ENCODE data around the gene DUSP2.
"Not testable (repeated sequence)": the region's sequence is repeated elsewhere in the genome, so short reads cannot be mapped to it uniquely, and the experiment has no call there.

The DUSP2 gene

DNA sequence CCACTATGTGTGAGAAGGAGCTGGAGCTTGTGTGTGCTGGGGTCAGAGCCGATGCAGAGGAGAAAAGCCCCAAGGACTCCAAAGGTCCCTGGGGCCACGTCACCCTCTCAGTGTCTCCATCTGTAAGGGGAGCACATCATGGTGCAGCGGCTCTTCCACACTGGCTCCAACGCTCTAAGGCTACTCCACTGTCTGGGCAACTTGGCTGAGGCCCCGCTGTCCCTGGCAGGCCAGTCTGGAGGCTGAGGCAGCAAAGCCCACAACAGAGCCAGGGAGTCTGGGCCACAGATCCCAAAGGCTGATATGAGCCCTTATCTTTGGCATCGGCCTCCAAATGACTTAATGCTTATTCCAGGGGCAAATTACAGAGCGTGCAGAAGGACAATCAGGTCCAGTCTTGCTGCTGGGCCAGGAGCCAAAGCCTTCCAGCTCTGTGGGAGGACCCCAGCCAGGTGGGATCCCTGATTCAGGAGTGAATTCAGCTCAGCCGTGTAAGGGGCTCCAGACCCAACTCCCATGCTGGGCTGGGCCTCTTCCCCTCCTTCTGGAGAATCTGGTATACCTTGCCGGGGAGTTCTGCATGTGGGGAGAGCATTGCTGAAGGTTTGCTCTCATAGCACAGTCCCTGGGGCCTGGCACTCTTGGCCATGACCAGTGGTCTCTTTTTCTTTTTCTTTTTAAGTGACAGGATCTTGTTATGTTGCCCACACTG lies 1.8 kb upstream of the DUSP2 start:
- no peak for DNase-seq

DNA sequence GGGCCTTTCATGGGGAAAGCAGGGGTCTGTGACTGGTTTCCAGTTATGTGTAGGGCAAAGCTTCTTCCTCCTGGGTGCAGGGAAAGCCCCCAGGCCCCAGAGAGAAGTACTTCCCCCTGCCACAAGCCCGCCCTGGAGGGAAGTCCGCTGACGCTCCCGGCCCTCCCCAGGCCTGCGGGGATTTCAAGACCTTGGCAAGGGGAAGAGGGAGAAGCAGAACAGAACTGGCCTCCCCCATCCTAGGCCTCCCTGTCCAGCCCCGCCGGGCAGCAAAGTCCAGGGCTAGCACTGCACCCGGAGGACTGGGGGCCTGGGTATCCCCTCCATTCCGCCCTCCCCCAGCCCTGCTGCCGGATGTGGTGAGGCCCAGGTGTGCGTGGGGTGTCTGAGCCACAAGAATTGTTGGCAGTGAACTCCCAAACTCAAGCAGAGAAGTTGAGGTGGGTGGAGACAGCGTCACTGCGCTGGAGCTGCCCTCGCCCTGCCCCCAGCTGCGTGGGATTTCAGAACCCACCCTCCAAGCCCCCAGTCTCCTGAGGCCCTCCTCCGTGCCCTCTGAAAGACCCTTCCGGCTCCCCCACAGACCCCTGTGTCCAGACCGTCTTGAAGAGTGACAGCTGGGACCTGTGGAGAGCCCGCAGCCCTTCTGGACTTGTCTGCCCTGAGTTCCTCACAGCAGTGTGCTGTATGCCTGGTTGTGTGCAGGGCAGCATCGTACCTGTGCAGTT lies 1.1 kb upstream of the DUSP2 start:
- peak; percentile 63 to 93 for DNase-seq

DNA sequence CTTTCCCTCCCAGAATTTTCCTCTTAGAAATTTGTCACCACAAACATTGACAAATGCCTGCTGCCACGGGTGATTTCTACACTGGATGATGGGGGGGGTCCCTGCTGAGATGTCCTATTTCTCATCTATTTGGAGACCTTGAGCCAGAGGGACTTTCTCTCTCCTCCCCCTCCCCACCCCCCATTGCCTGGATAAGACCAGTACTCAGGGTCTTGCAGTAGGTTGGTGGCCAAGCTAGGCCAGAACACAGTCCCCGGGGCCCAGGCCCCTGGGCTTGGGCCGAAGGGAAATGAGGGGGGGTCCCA lies 560 bp upstream of the DUSP2 start:
- no peak for DNase-seq

DNA sequence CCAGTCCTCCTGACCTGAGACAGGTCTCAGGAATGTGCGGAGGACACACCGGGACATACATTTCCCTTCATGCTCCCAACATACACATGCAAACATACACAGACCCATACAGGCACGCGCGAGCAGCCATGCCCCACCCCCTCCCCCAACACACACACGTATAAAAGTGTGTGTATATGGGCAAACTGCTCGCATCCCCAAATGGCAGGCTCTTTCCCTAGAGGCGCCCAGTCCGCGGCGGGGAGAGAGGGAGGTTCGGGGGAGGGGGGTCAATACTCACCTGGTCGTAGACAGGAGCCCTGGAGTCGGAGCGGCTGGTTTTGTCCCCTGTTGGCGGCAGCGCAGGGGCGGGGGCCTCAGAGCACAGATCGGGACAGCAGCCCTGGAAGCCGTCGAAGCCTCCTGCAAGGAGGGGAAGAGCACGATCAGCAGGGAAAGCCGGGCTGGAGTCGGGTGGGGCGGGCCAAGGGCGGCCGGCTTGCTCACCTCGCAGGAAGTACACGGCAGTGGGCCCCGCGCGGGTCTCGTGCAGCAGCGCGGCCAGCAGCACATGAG lies 682 bp downstream of the DUSP2 start:
- DNase-seq = peak in 1 of 2 donors; percentile 69

DNA sequence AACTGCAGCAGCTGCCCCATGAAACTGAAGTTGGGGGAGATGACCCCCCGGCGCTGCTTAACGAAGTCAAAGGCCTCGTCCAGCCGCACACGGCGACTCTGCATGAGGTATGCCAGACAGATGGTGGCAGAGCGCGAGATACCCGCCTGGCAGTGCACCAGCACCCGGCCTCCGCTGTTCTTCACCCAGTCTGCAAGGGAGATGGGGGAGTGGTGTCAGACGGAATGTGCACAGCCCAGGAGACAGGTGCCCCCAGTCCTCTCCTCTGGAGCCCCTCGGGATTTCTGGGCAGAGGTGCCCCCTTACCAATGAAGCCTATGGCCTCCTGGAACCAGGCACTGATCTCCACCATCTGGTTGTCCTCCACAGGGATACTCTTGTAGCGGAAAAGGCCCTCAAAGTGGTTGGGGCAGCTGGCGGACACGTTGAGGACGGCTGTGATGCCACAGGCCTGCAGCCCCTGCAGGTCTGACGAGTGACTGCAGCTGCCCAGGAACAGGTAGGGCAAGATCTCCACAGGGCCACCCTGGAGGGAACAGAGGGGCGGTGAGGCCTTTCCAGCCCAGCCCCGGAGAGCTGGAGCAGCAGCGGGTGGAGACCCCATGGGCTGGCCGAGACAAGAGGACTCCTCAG lies 1.3 kb downstream of the DUSP2 start:
- DNase-seq = no peak

DNA sequence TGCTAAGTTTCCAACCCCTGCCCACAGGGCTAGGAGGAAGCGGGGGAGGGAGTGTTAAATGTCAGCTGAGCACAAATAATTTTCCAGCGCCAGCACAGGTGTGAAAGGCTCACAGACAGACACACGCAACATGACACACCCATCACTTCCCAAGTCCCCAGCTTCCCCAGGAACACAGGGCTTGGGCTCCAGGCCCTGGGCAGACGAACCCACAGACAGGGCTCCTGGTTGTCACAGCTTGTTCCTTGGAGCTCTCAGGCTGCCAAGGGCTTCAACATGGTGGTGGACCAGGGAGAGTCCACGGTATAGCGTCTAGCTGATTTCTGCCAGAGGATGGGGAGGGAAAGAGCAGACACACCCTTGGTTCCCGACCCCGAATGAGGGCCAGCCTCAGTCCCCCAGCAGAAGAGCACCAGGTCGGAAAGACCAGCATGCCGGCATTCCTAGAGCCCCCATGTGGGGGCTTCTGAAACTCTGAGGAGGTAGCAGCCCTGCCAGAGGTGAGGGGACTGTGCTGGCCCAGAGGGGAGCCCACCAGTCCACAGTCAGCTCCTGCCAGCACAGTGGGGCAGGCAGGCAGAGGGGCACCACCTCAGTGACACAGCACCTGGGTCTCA lies 1.9 kb downstream of the DUSP2 start:
- no peak for DNase-seq

DNA sequence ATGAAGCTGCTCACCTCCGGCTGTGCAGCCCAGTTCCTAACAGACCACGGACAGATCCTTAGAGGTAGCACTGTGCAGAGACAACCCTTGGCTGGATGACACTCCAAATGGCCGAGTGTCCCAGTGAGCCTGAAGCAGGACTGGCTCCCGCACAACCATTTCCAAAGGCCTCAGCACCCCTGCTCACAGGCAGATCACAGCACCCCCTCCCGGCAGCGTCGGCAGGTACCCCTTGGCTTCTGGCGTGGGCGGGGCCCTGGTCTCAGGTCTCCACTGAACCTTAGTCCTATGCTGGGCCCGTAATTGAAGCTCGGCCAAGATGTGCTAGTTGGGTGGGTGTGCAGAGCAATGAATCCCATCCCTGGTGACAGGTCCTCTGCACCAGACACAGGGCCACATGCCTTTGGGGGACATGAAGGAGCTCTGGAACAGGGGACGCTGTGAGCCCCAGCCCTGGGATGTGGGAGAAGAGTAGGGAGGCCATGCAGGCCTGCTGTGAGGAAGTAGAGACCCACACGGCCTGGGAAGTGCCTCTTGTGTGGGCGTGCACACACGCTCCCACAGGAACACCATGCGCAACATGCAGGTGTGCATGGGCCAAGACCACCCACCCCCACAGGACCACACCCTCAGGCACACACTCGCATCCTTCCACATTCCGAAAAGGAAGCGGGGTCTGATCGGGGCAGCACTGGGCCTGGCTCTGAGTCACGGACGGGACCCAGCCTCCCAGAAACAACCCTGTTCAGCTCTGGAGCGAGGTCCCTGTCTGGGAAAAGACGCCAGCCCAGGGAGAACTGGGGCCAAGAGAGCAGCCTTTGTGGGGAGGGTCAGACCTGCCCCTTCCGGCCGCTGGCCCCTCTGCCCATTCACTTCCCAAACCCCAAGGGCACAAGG lies 2.8 kb downstream of the DUSP2 start:
- DNase-seq = no peak

DNA sequence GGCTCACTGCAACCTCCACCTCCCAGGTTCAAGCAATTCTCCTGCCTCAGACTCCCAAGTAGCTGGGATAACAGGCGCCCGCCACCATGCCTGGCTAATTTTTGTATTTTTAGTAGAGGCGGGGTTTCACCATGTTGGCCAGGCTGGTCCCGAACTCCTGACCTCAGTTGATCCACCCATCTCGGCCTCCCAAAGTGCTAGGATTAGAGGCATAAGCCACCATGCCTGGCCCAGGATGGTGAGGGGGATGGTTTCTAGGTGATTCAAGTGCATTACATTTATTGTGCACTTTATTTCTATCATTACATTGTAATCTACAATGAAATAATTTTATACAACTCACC lies 3.6 kb downstream of the DUSP2 start:
- DNase-seq = not testable (repeated sequence)

DNA sequence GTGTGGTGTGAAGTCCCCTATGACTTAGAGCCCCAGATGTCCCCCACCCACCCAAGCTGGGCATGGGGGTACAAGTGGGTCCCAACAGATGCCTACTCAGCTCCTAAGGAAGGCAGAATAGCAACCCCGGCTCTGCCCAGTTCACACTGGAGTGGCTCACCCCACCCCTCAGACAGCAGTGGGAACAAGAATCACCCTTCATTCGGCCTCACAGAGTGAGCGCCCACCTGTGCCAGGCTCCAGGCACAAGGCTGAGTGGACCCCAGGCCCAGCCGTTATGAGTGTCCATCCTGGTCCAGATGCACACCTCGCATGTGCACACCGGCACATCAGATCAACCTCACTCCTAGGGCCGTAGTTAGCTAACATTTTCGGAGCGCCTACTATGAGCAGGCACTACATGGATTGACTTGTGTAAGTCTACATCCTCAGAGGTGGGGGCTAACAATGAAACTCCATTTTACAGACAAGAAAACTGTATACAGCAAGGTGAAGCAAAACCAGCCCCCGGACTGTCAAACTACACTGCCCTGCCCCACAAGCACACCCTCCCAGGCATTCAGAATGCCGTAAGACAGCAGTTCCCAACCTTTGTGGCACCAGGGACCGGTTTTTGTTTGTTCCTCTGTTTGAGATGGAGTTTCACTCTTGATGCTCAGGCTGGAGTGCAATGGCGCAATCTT lies 4.2 kb downstream of the DUSP2 start:
- no peak for DNase-seq

DNA sequence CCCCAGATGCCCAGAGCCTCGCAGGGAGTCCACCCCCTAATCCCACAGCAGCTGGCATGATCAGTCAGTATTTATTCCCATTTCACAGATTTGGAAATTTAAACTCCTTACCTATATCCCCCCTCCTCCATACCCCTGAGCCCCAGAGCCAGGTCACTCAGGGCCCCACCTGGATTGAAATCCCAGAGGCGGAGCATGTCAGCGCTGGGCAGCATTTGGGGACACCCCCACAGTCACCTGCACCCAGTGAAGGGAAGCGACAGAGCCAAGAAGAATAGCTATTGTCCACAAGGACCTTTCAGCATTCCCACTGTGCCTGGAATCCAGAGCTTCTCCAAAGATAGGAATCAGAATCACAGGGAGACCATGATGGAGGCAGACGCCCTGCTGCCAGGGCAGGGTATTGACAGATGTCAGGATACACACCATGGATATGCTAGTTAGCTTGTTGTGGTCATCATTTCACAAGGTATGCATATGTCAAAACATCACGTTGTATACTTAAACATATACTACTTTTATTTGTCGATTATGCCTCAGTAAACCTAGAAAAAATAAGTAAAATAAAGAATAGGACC lies 6.0 kb downstream of the DUSP2 start:
- DNase-seq = no peak

DNA sequence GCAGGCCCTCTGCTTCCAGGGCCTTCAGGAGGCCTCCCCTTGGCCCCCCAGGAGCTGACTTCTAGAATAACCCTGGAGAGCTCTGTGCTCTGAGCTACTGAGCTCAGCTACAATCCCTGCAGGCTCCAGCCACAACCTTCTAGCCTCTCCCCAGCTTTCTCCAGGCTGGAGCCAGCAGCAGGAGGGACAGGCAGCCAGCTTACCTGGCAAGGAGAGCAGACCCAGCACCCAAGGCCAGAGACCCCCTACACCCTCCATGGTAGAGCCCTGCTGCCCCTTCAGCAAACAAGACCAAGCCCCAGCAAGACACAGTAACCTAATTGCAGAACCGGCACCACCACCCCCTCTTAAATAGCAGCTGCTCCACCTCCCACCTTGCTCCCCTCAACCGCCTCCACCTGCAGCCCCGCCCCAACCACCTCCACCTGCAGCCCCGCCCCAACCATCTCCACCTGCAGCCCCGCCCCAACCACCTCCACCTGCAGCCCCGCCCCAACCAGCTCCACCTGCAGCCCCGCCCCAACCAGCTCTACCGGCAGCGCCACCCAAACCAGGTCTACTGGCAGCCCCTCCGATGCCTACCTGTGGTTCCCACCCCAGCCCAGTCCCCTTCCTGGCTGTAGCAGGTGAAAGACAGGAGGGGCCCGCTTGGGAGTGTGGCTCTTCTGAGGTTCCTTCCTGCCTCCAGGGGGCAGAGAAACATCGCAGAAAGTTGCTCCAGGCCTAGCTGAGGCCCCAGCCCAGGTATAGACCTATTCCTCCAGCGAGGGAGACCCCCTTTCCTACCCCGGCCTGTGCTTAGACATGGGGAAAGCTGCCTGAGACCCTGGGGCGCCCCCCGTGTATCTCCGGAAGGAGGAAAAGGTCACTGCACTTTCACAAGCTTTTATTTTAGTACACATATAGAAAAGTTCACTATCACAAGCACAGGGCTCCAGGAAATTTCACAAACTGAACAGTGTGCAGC lies 6.8 kb downstream of the DUSP2 start, which contains the start of gene ASTL:
TSS of gene ASTL (minus strand) at position 324 of the 967 bp plus-strand sequence. CDS start at position 258, 66 bp downstream.
- peak in 1 of 2 donors; percentile 34 for DNase-seq

DNA sequence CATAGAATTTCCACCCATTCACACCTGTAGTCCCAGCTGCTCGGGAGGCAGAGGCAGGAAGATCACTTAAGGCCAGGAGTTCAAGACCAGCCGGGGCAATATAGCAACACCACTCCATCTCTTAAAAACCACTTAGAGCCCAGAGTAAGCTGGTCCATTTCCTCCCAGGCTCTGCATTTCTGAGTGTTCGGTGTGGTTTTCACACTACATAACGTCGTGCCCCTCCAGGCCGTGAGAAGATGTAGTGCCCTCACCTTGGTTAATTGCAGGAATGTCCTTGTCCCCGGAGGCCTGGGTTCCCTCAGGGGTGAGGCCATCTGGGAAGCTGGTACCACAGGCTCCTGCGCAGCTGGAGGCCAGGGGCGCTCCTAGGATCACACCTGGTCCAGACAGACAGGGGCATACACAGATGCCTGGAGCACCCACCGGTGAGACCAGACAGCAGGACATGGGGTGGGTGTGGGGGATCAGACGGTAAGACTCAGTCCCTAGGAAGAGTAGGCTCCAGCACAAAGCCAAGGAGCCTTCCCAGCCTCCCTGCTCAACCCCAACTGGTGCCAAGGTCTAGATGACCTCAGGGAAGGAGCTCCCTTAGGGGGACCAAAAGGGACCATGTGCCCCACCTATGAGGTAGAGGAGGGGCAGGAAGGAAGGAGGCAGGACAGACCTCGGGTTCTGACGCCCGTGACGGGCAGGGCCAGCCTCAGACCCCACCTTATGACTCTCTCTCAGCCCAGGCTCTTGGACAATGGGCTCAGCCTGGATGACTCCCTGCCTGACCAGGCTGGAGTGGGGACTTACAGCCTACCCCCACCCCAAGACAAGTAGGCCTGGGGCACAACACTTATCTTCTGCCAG lies 7.7 kb downstream of the DUSP2 start:
- DNase-seq = no peak

DNA sequence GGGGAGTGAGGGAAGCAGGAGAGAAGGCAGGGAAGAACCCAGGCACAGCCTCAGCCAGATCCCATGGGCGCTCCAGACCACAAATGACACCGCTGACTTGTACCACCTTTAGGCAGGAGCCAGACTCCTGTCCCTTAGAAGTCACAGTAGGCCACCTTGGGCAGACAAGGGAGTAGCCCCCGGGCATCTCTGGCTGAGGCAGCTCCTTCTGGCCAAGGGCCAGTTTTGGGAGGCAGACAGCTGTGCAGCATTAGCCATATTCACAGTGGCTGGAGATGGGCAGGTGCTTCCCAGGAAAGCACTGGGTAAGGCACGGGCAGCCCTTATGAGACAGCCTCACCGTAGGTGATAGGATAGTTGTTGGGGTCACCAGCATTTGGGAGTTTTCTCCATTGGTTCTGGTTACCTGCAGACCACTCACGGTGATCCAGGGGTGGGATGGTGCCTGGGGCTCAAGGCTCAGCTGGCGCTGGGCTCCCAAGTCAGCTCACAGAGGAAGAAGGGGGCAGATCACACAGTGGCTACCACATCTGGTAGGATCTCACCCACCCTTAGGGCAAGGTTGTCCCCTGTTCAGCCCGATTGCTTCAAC lies 9.0 kb downstream of the DUSP2 start:
- no peak for DNase-seq

DNA sequence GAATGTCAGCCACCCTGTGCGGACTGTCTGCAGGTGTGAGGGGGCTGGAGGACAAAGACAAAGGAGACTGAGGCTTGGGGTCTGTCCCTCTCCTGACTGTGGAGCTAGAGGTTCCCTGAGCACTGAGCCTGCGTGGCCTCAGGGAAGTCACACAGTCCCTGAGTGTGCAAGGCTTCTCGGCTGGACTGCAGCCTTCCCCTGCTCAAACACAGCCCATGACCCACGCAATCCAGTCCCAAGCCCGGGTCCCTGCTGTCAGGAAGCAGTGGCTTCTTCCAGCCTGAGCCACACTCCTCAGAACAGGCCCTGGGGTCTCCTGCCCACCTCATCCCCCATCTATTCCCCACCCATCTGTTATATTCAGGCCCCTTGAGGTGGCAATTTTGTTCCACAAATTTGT lies 9.6 kb downstream of the DUSP2 start:
- no peak for DNase-seq

DNA sequence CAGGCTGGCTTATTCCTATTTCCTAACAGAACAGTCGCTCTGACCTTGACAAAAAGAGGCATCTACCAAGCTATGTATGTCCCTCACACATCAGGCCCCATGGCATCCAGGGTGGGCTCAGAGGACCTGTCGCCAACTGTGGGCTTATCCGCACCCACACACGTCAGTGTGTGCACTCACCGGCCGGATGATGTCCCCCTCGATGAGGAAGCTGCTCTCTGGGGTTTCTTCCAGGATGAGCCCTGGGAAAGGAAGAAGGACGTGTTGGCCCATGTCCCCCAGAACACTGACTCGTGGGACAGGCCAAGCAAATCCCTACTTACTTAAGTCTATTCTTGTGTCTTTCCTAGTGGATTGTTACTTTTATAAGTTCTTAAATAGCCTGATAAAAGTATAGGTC lies 10.1 kb downstream of the DUSP2 start:
- DNase-seq = no peak

DNA sequence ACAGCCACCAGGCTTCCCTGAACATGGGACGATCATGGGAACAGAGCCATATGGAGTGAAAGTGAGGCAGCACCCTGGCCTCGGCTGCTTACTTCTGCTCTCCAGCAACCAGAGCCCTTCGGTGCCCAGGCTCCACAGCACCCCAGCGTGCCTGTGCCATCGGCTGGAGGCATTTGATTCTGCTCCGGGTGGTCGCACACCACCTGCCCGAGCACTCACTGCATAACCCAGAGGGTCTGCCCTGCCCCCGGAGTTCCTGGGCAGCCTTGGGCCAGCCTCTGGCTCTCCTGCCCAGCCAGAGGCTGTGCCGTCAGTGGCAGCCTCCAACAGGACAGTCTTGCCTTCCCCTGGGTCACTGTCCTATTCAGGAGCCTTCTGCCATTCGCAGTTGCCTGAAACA lies 10.8 kb downstream of the DUSP2 start:
- no peak for DNase-seq

DNA sequence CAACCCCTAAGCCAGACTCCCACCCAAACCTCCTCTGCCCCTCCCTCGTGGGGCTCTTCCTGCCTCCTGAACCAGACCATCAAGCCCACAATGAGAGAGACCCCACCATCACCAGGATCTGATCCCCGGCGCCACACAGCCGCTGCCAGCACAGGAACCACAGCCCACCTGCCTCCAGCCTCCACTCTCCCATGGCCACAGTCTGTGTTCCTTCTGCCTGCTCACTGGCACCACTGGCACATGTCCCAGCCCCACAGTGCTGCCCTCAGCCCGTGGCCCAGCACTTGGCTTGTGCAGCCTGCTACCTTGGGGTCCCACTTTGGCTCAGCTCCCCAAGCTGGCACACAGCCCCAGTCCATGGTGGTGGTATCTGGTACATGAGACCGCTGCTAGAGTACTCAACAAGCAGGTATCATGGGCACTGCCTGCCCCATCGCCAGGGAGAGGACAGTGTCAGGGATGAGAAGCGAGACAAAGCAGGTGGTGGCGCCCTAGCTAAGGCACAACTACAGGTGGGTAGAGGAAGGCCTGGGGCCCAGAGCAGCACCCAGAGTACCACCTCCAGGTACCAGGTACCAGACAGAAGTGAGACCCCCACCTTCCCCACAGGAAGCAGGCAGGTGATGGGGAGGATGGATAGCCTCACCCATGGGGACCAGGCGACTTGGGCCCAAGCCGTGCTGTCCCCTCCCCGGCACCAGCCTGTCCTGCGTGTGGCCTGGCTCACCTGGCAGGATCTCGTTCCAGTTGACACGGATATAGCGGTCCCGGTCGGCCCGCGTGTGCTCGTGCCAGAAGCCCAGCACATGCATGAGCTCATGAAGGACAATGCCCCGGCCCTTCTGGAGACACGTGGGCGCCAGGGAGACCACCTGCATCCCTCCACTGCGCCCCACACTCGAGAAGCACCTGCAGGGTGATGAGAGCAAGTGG lies 13.2 kb downstream of the DUSP2 start:
- no peak for DNase-seq
